ENCODE results near the gene TPBGL. TPM values are rescaled to one million over a fixed set of nuclear protein-coding genes. Genes with fewer than 3 reads are reported as not detected.

The TPBGL gene
- polyA plus RNA-seq, 1 of the 3 experiments (the other 2 are of a cell fraction), result 0.03 TPM

GRCh38 chr11:75275581-75275980 lies 35.0 kb downstream of the TPBGL start (continued):
- TF ChIP-seq PBX3 (IDR thresholded peaks at IDR 0.05) (no peak), MAX (IDR thresholded peaks at IDR 0.05; ENCODE audit: low read depth) (no peak), RCOR1 (IDR thresholded peaks at IDR 0.05; ENCODE audit: low read length) (no peak), SIN3A (IDR thresholded peaks at IDR 0.05; ENCODE audit: borderline replicate concordance, low read depth, low read length) (no peak), EP300 (IDR thresholded peaks at IDR 0.05; ENCODE audit: borderline replicate concordance in 1 of 2, low read depth in 1 of 2, low read length in 1 of 2) (no peak)

- Histone ChIP-seq H3K27me3 (ENCODE audit: insufficient read depth) (no peaks in the 10 kb centered on the region), H3K9ac (no peak overlapping the region), H3F3A (replicated peaks; ENCODE audit: insufficient read depth) (peaks cover 1% of the 10 kb centered on the region), H3K4me1 (ENCODE audit: control insufficient read depth in 1 of 2, insufficient read depth in 2 of 2, low read depth in 1 of 2, low read length in 1 of 2) (peaks cover 0 to 10% of the 10 kb centered on the region in 2 experiments; a peak in 1 of 4 replicates), H3K4me3 (ENCODE audit: low read depth in 2 of 2, low read length in 1 of 2) (no peak overlapping the region), H3K27ac (ENCODE audit: low read depth in 2 of 2, low read length in 1 of 2) (no peak overlapping the region), H4K20me1 (ENCODE audit: insufficient read depth) (no peaks in the 10 kb centered on the region), H3K4me2 (no peak overlapping the region), H3K9me3 (no peaks in the 10 kb centered on the region), H2AFZ (ENCODE audit: low read depth) (no peak overlapping the region), H3K79me2 (ENCODE audit: insufficient read depth) (no peaks in the 10 kb centered on the region), H3K36me3 (replicated peaks in 1 of 2; ENCODE audit: control insufficient read depth in 1 of 2, insufficient read depth in 2 of 2, low read length in 1 of 2) (peaks cover 0 to 5% of the 10 kb centered on the region in 2 experiments), H3K9me2 (no peaks in the 10 kb centered on the region)
- no peak for DNase-seq
- ChIA-PET POLR2A (interaction anchor here (1.1 kb wide), 1 partner anchor 14 kb away, joined by 3 read pairs; no protein-coding TSS in a partner anchor), CTCF (interaction anchor here (1.0 to 27.4 kb wide), 7 partner anchors 27 to 136 kb away, joined by 3 to 701 read pairs (median 5); no protein-coding TSS in a partner anchor)
- WGBS (ENCODE audit: low lambda C conversion rate), result 81% methylated on average over 2 of the region's 2 CpGs
- TF ChIP-seq PBX3 (IDR thresholded peaks at IDR 0.05) (no peak), CHD2 (IDR thresholded peaks at IDR 0.05; ENCODE audit: low read length, partially characterized antibody) (no peak), CTCF (IDR thresholded peaks at IDR 0.05) (no peak), REST (IDR thresholded peaks at IDR 0.05; ENCODE audit: low read depth, low read length) (no peak), MXI1 (IDR thresholded peaks at IDR 0.05; ENCODE audit: low read depth, low read length) (no peak), POLR2AphosphoS5 (IDR thresholded peaks at IDR 0.05; ENCODE audit: low read depth, low read length) (no peak), USF1 (IDR thresholded peaks at IDR 0.05; ENCODE audit: borderline replicate concordance, low read depth) (no peak), RXRA (IDR thresholded peaks at IDR 0.05; ENCODE audit: borderline replicate concordance, low read depth) (no peak), RFX5 (IDR thresholded peaks at IDR 0.05; ENCODE audit: low read length) (no peak), JUND (IDR thresholded peaks at IDR 0.05) (no peak), FOSL2 (IDR thresholded peaks at IDR 0.05; ENCODE audit: borderline replicate concordance, low read depth) (no peak), IRF3 (IDR thresholded peaks at IDR 0.05; ENCODE audit: low read depth, low read length) (no peak), ELF1 (IDR thresholded peaks at IDR 0.05) (no peak), MEF2A (IDR thresholded peaks at IDR 0.05; ENCODE audit: borderline replicate concordance, low read depth) (no peak), TAF1 (IDR thresholded peaks at IDR 0.05; ENCODE audit: borderline replicate concordance, low read depth, low read length) (no peak), EP300 (IDR thresholded peaks at IDR 0.05; ENCODE audit: borderline replicate concordance in 1 of 2, low read depth in 1 of 2, low read length in 1 of 2) (no peak), YY1 (IDR thresholded peaks at IDR 0.05; ENCODE audit: low read depth) (no peak), GATA2 (CRISPR knock-in tag; IDR thresholded peaks at IDR 0.05) (no peak)
Measured at GRCh38 chr11:75276186-75276585, 35.6 kb downstream of the TPBGL start.
